Ovary (tissue), 3 donors: ENCODE measurements around the gene ANXA6.

Experiments
- CTCF ChIP-seq, 3 donors: fragments of 450-650 bp in 2 of 3; fragments of 200-600 bp in 1 of 3; IDR thresholded peaks; one replicate each; pipeline versions ENCODE4 v1.5.1 to v1.8.0; 2016 to 2022; ENCODE audit warnings: antibody characterized with exemption in 3 of 3, mild to moderate bottlenecking in 1 of 3
- EP300 ChIP-seq: sonication (generic); formaldehyde crosslinking; IDR thresholded peaks from one replicate; pipeline ENCODE4 v1.6.1; 2017; ENCODE audit warnings: antibody characterized with exemption
- POLR2A ChIP-seq: fragments of 450-650 bp; IDR thresholded peaks from one replicate; pipeline ENCODE4 v1.6.1; 2017; ENCODE audit warnings: antibody characterized with exemption, mild to moderate bottlenecking, moderate library complexity
- donor health status: DM: no; HTN: no; CAD: no.

DNA sequence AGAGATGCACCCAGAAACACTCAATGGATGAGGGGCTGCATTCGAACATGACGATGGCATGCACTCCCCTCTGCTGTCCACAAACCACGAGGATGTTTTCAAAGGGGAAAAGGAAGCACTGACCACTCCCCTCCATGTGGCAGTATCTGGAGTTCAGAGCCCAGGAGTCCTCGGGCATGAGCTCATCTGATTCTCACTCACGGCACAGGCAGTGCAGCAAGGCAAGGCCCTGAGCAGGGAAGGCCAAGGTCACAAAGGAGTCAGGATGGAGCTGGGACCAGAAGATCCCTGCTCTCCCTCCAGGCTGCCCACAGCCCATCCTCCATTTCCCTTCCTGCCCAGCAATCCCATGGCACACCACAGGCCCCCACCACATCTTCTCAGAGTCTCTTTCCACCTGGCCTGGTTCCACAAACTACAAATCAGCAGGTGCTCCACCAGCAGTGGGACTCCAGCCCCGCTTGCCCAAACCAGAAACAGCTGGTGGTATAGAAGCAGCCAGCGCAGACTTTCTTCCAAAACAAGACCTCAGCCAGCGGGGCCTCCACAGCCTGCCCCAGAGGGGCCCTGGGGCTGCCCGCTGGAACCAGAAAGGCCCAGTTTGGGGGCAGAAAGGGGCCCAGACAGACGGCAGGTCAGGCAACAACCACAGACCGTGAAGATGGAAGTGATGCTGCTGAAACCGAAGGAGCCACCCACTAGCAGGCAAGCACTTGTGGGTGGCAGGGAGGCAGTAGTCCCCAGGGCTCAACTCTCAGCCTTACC lies 89.0 kb downstream of the ANXA6 start:
- no peak for TF ChIP-seq EP300
- TF ChIP-seq CTCF (IDR thresholded peaks at IDR 0.05): no peak
- no peak for TF ChIP-seq POLR2A
